Measurements from ENCODE around the gene RUBCNL.
"Not testable (repeated sequence)": the region's sequence is repeated elsewhere in the genome, so short reads cannot be mapped to it uniquely, and the experiment has no call there.

Gene RUBCNL

DNA sequence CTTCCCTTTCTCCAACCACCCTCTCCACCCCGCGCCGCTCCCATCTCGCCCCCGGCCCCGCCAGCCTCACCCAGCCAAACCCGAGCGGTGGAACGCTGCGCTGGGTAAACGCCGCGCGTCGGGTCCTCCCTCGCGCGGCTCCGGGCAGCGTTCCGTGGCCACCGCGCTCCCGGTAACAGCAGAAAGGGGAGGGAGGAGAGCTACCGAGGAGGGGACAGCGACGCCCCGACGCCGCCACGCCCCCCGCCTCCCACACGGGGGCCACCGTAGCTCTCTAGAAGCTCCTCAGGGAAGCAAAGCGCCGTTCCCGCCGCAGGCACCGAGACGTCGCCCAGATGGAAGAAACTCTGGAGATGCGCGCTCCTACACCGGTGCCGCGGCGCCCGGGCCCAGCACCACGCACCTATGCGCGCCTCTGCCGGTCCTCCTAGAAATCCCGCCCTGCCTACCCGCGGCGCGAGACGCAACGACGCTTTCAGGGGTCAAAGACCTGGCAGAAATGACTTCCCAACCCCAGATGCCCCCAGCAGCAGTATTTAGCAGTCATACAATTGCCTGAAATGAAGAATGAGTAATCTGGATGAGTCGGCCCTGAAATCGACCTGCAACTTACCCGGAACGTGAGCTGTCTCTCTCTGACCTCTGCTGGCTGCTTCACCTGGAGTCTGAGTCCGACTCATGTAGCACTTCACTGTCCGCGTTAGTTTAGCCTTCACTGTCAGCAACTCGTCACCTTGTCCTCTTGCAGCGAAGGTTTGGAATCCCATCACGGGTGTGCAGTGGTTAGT lies at the start of gene RUBCNL:
TSS of gene RUBCNL (minus strand) at position 189 of the 788 bp plus-strand sequence. CDS start 14,777 bp downstream, outside the sequence.
- no peak for FAIRE-seq

DNA sequence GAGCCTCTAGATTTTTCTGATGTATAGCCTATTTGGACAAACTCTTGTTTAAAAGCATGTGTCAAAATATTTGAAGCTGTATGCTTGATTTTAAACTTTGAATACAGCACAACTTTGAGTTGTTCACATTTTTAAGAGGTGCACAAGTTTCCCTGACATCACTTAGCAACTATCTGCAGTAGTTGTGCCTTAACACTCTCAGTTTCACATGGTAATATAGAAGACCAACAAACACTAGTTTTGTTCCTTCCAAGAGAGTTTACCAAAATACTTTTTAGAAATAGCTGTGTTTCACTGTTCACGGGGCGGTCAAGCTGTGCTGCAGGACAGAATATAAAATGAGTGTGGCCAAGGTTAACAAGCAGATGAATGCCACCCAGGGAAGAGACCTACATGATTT lies 42.5 kb upstream of the RUBCNL start:
- not testable (repeated sequence) for FAIRE-seq

DNA sequence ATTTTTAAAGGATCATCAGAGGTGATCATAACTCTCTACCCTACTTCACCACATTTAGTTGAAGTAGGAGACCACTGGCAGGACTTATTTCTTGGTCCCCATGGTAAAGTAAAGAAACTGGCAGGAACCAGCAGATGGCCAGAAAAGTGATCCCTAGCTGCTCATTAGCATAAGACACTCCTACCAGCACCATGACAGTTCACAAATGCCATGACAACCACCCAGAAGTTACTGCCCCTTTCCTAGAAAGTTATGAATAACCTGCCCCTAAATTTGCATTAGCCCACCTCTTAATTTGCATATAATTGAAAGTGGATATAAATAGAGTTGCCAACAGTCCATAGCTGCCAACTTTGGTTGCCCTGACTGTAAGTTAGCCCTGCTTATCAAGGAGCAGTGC lies 18.4 kb upstream of the RUBCNL start:
- no peak for FAIRE-seq

DNA sequence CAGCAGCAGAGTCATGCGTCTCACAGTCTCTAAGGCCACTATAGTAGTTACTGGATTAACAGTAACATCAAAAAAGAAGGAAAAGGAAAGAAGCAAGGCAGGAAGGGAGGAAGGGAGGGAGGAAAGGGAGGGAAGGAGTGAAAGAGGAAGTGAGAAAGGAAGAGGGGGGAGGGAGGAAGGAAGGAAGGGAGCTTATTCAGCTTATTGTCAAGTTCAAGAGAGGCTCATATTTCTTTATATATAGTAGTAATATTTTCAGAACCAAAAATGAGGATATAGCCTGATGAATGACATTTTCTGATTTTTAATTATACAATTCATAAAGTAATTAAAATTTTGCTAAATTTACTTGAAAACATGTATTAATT lies 17.7 kb upstream of the RUBCNL start:
- FAIRE-seq = no peak

DNA sequence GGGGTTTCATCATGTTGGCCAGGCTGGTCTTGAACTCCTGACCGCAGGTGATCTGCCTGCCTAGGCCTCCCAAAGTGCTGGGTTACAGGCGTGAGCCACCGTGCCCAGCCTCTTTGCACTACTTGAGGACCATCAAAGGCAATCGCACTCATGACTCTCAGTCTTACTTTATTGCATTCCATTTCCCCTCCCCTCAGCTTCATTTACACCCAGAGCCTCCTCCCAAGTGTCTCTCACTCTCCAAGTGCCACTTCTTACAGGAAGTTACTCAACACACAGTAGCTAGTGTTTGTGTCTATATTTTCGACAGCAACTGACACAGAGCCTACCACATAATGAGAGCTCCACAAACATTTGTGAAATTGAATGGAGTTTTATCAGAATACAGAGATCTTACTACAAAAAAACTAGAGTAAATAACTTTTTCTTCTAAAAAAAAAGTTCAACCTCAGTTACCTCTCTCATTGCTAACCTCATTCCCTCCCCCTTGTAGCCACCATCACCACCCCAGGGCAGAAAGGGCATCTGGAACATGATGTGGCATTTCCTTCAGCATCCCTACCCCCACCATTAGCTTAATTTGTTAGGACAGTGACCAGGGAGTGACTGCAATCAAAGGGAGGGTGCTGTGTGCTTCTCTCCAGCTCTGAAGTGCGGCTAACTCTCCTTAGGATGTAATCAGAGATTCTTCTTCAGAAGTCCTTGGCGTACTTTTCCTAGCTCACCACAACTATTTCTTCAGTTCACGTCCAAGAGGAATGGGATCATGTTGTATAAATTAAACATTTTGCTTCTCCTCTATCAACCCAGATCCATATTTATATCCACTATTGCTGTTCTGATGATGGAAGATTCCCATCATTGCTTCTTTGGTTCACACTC lies 17.0 kb upstream of the RUBCNL start:
- FAIRE-seq = no peak

- FAIRE-seq = no peak
Measured at GRCh38 chr13:46402178-46402577, 15.1 kb upstream of the RUBCNL start.

DNA sequence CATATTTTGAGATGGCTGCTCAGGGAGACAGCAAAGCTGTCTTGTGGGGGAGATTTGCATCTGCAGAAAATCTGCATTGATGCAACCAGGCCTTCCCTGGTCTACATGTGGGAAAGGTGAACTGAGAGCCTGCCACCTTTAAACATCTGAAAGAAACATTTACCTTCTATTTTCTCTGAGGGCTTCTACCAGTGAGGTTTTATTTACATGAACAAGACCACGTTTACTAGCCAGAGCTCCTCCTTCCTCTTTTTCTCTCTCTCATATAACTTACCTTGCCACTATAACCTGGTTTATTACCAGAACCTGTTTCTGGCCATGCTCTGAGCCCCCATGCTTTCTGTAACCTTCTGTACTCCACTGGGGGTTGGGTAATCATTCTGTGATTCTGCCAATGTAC lies 14.4 kb upstream of the RUBCNL start:
- no peak for FAIRE-seq

DNA sequence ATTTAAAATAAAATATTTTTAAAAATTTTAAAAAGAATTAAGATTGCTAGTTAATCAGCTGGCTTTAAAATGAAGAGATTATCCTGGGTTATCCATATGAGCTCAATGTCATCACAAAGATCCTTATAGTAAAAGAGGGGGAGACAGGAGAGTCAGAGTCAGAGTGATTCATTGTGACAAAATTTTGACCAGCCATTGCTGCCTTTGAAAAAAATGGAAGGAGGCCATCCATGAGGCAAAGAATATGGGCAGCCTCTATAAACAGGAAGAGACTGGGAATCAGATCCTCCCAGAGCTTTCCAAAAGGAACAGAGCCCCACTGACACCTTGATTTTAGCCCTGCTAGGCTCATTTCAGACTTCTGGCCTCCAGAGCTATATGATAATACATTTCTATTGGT lies 9.3 kb upstream of the RUBCNL start:
- FAIRE-seq = no peak

GRCh38 chr13:46392967-46393366 lies 5.9 kb upstream of the RUBCNL start:
- no peak for FAIRE-seq

GRCh38 chr13:46389457-46390451 lies 2.7 kb upstream of the RUBCNL start:
- FAIRE-seq = no peak

DNA sequence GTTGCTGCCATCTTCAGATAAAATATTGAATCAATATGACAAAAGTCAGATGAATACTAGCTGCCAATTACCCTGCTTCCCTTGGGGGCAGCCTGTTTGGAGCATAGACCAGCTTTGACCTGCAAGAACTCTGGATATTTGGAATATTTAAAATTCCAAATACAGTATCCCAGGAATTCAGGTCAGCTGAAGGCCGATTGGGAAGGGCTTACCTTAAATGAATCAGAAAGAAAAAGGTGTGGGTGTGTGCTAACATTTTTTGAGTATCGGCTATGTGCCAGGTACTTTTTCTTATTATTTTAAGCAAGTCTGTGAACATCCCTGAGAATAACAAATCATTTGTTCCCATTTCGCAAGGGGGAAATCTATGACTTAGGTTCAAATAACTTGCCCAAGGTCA lies 1.8 kb upstream of the RUBCNL start:
- FAIRE-seq = no peak

DNA sequence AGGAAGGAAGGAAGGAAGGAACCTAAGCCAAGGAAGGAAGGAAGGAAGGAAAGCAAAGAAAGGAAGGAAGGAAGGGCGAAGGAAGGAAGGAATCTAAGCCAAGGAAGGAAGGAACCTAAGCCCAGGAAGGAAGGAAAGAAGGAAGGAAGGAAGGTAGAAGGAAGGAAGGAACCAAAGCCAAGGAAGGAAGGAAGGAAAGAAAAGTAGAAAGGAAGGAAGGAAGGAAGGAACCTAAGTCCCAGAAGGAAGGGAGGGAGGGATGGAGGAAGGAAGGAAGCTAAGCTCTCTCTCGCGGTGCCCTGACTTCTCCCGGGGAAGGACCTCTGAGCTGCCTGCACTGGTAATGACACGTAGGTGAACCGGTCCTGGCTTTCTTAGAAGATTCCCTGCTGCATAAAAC lies 1.3 kb upstream of the RUBCNL start:
- FAIRE-seq = no peak

DNA sequence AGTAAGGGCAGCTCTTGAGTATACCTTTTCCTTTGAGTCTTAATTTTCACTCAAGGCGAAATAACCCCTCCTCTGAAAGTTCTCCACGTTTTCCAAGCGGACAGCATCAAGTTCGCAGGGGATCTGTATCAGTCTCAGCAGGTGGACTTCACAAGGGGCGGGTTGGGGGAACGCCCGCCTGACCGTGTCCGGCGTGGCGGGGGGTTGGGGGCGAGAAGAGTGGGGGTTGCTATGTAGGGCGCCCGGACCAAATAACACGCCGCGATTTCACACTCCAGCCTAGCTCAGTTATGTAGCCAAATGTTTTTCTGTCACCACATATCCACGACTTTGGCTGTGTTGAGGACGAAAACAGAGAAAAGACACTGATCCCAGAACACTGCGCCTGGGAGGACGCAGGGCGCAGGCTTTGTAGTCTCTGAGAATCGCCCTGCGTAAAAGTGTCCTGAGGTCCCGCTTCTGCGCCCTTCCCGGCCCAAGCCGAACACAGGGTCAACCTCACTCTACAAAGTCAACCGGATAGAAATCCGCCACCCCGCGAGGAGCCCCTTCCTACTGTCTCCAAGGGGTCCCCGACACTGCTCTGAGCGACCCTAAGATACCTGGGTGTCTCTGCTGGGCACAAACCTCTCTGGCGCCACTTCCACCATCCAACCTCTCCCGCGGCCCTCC lies 524 bp downstream of the RUBCNL start:
- no peak for FAIRE-seq

GRCh38 chr13:46385946-46386345 lies 1.1 kb downstream of the RUBCNL start:
- no peak for FAIRE-seq

- FAIRE-seq = no peak
Measured at GRCh38 chr13:46383383-46383782, 3.7 kb downstream of the RUBCNL start.

DNA sequence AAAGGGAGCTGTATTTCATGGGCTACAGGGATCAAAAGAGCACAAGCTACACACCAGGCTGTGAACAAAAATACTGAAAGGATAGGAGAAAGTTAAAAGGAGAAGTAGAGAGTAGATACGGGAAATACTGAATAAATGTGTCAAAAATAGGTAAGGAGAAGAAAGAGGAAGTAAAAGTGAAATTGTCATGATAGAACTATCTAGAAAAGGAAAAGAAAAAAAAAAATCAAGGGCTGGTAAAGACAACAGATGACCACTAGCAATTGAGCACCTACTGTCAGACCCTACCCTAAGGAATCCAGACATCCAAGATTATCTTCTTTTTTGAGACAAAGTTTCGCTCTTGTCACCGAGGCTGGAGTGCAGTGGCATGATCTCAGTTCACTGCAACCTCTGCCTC lies 4.8 kb downstream of the RUBCNL start:
- FAIRE-seq = no peak

- FAIRE-seq = no peak
Measured at GRCh38 chr13:46380242-46380641, 6.8 kb downstream of the RUBCNL start.

- FAIRE-seq = no peak
Measured at GRCh38 chr13:46379611-46380010, 7.4 kb downstream of the RUBCNL start.

- FAIRE-seq = no peak
Measured at GRCh38 chr13:46378411-46378810, 8.6 kb downstream of the RUBCNL start.

DNA sequence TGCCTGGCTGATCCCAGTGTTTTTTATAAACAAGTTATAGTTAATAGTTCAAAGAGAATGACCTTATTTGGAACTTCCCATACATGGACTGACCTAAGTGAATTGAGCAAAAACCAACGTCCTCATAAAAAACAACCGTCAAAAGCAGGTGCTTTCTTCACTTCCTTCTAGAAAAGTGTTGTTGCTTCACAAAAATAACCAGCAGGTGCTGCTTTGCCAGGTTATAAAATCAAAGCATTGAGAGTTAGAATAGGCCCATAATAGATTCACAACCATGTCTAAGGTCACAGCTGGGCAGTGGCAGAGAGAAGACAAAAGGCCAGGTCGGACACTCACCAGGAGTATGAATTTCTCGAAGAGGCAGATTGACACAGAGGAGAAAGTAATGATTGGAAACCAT lies 9.5 kb downstream of the RUBCNL start:
- FAIRE-seq = no peak

DNA sequence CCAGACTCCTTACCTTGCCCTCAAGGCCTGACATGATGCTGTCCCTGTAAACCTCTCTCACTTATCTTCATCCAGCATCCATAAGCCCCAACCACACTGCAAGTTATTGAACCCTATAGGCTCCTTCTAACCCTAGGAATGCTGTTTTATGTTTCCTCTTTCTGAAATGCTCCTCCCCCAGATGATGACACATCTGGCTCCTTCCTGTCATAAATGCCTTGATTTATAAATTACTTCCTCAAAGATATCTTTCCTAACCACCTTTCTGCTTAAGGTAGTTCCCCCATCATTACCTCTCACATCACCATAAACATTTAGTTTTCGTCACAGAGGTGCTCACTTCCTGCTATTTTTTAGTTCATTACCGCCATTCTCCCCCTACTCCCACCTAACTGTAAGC lies 12.3 kb downstream of the RUBCNL start:
- no peak for FAIRE-seq

DNA sequence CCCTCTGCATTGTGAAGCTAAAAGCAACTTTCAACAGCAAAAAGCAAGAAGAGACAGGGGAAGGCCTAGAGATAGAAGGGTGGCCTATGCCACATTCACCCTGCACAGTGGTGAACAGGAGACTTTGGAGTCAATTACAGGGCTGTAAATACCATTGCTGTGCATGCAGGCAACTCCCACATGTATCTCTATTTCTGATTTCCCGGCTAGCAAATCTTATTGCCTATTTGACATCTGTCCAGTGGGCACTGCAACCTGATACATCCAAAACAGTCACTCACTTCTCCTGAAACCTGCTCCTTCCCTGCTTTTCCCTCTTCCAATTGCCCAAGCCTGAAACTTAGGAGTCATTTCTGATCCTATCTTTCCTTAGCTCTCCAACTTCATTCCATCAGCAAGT lies 13.4 kb downstream of the RUBCNL start:
- FAIRE-seq = no peak

Measured in G401.6 (cell line).